OCI-LY1 (cell line): ENCODE measurements around the gene TMTC4.

Experiments
- EZH2 ChIP-seq: fragments of 200-600 bp; sonication (generic), shearing (Covaris generic); IDR thresholded peaks from 2 replicates; pipeline ENCODE4 v1.8.0; 2017; ENCODE audit warnings: borderline replicate concordance, mixed run types, mild to moderate bottlenecking, antibody characterized with exemption, low read length, moderate library complexity, mixed read lengths
- TF ChIP-seq, protein P1 (sequence below): fragments of 200-600 bp; sonication (generic), shearing (Covaris generic); IDR thresholded peaks from 2 replicates; pipeline ENCODE4 v1.5.1; 2017; ENCODE audit warnings: mild to moderate bottlenecking, antibody characterized with exemption, low read length, moderate library complexity, mixed read lengths

DNA sequence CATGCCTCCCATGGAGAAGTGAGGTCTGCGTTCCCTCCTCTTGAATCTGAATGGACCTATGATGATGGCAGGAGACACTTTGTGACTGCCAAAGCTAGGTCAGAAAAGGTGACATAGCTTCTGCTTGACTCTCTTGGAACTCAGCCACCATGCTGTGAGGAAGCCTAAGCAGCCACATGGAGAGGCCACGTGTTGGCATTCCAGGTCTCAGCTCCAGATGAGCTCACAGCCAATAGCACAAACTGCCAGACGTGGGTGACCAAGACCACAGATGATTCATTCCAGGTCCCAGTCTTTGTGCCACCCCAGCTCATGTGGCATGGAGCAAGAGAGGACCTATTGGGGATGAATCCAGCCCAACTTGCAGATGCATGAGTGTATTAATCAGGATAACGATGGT lies 77.3 kb downstream of the TMTC4 start:
- TF ChIP-seq, protein P1, sequence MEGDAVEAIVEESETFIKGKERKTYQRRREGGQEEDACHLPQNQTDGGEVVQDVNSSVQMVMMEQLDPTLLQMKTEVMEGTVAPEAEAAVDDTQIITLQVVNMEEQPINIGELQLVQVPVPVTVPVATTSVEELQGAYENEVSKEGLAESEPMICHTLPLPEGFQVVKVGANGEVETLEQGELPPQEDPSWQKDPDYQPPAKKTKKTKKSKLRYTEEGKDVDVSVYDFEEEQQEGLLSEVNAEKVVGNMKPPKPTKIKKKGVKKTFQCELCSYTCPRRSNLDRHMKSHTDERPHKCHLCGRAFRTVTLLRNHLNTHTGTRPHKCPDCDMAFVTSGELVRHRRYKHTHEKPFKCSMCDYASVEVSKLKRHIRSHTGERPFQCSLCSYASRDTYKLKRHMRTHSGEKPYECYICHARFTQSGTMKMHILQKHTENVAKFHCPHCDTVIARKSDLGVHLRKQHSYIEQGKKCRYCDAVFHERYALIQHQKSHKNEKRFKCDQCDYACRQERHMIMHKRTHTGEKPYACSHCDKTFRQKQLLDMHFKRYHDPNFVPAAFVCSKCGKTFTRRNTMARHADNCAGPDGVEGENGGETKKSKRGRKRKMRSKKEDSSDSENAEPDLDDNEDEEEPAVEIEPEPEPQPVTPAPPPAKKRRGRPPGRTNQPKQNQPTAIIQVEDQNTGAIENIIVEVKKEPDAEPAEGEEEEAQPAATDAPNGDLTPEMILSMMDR, result no peak
- TF ChIP-seq EZH2, result no peak
